Psoas muscle (tissue), 8 donors: ENCODE measurements around the gene SMG7. TPM values are rescaled to one million over a fixed set of nuclear protein-coding genes. Genes with fewer than 3 reads are reported as not detected.

Source experiments
- ATAC-seq, 4 donors: fragments of 200-7000 bp; cut with Tn5 transposase; one replicate each; pipeline ENCODE4 v1.9.1; 2020; ENCODE audit warnings: moderate library complexity in 3 of 4, mild to moderate bottlenecking in 2 of 4
- DNase-seq, 2 donors: peaks; one replicate each; pipeline ENCODE4 v3.0.0-alpha.2; 2020
- H3K27ac ChIP-seq: fragments of 200-600 bp; one replicate; pipeline ENCODE4 v1.8.0; 2022
- H3K27me3 ChIP-seq, 3 donors: fragments of 200-600 bp in 1 of 3; one replicate each; pipeline versions ENCODE4 v1.6.1 to v1.8.0; 2013 to 2022; ENCODE audit warnings: low read length in 2 of 3, mild to moderate bottlenecking in 2 of 3, moderate library complexity in 1 of 3; ENCODE audit not compliant: insufficient read depth in 3 of 3
- H3K36me3 ChIP-seq, 2 donors: fragments of 200-600 bp in 1 of 2; one replicate each; pipeline versions ENCODE4 v1.6.1 to v1.8.0; 2013 to 2022; ENCODE audit warnings: low read depth in 1 of 2, mild to moderate bottlenecking in 1 of 2, moderate library complexity in 1 of 2; ENCODE audit not compliant: insufficient read depth in 1 of 2
- H3K4me1 ChIP-seq: fragments of 200-600 bp; one replicate; pipeline ENCODE4 v1.8.0; 2022
- H3K4me3 ChIP-seq: fragments of 200-600 bp; one replicate; pipeline ENCODE4 v1.8.0; 2022; ENCODE audit warnings: mild to moderate bottlenecking
- H3K9me3 ChIP-seq: fragments of 200-600 bp; one replicate; pipeline ENCODE4 v1.8.0; 2022
- WGBS, 3 donors: extraction: QIAGEN DNeasy Blood & Tissue Kit; methylation state at CpG; one replicate each; pipeline versions ENCODE4 v1.1.6 to v1.1.7; 2013; 5-methylcytosine and 5-hydroxymethylcytosine counted together
- intact Hi-C, 2 donors: fragments of 100-400 bp; cut with DNase I; formaldehyde crosslinking; loops; one replicate each; pipeline versions ENCODE4 v1.11.0 to v1.14.2; 2022
- polyA plus RNA-seq, 3 donors: library from polyadenylated mRNA; stranded (reverse); fragments of 200-250 nt; gene quantifications; one replicate each; pipeline ENCODE4 v1.2.3, GENCODE V29; 2013
- total RNA-seq, 4 donors: library from RNA; stranded (reverse); fragmentation: NEBNext Ultra II Directional in 2 of 4; extraction: Animal tissue kit (Norgen Biotek cat#: 25700) in 2 of 4; gene quantifications; one replicate each; pipeline versions ENCODE4 v1.2.1 to v1.2.4, GENCODE V29; 2021 to 2023
- TF ChIP-seq, protein P1 (sequence below): fragments of 200-600 bp; IDR thresholded peaks from one replicate; pipeline ENCODE4 v1.8.0; 2022; ENCODE audit warnings: antibody characterized with exemption
- donor health status: healthy with polysubstance abuse.
- donor health status: DM: no; HTN: no; CAD: no; lungs with moderate emphysema.
- donor health status: Bipolar disorder and iron deficiency.
- donor health status: healthy.
- donor health status: DM: yes; HTN: yes; CAD: no.
- donor health status: DM: no; HTN: no; CAD: no.
- donor health status: DM: no; HTN: no; CAD: no.
- donor health status: DM: yes; HTN: yes; CAD: no.

Gene SMG7
- total and polyA plus RNA-seq, 7 donors, result 14.1 to 40.3 (median 26.4) TPM

DNA sequence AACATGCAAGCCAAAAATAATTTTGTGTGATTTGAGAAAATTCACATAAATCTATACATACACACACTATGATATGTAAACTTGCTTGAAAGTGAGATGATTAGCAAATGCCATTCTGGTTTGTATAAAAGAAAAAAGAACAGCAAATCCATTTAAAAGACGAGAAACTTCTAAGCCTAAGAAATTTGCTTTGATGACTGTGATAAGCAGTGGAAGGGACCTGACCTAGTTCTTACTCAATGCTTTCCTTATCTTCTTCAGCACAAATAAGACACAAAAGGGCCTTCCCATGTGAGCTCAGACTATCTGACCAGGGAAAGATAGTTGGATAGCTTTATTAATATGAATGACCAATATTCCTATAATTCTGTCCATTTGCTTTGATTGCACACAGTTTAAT lies 28.8 kb upstream of the SMG7 start:
- Histone ChIP-seq H3K27ac (no peak overlapping the region), H3K4me1 (no peaks in the 10 kb centered on the region), H3K9me3 (no peaks in the 10 kb centered on the region), H3K27me3 (no peaks in the 10 kb centered on the region), H3K36me3 (no peaks in the 10 kb centered on the region), H3K4me3 (no peak overlapping the region)
- intact Hi-C loops, result no loop called here
- DNase-seq (no peak), ATAC-seq (no peak)
- TF ChIP-seq, protein P1, sequence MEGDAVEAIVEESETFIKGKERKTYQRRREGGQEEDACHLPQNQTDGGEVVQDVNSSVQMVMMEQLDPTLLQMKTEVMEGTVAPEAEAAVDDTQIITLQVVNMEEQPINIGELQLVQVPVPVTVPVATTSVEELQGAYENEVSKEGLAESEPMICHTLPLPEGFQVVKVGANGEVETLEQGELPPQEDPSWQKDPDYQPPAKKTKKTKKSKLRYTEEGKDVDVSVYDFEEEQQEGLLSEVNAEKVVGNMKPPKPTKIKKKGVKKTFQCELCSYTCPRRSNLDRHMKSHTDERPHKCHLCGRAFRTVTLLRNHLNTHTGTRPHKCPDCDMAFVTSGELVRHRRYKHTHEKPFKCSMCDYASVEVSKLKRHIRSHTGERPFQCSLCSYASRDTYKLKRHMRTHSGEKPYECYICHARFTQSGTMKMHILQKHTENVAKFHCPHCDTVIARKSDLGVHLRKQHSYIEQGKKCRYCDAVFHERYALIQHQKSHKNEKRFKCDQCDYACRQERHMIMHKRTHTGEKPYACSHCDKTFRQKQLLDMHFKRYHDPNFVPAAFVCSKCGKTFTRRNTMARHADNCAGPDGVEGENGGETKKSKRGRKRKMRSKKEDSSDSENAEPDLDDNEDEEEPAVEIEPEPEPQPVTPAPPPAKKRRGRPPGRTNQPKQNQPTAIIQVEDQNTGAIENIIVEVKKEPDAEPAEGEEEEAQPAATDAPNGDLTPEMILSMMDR, result no peak
- WGBS, 3 donors, result 67 to 82% (median 81%) methylated on average over 1 of the region's 1 CpG

DNA sequence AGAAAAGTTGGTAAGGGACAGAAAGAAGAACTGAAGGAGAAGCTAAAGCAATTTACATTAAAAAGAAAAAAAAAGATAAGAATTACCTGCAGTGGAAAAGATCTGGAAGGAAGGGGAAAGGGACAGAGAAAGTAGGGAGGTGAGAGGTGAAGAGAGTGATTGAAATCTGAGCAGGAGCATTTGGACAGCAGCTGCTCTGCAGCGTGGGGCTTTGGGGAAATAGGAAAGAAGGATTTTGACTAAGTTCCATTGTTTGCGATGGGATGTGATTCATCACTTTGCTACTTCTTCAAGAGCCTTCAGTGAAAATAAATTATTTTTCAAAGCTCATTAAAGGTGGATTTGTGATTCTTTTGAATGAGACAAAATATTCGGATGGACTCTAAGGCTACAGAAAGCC lies 28.1 kb upstream of the SMG7 start:
- no peak for DNase-seq
- WGBS, 3 donors, result 30 to 34% (median 31%) methylated on average over 3 of the region's 3 CpGs
- H3K36me3 ChIP-seq, result no peaks in the 10 kb centered on the region
- H3K4me1 ChIP-seq, result no peaks in the 10 kb centered on the region
- TF ChIP-seq, protein P1, result no peak
- no peak overlapping the region for H3K4me3 ChIP-seq
- no peaks in the 10 kb centered on the region for H3K27me3 ChIP-seq
- no peak for ATAC-seq
- no peaks in the 10 kb centered on the region for H3K9me3 ChIP-seq
- intact Hi-C loops, result no loop called here
- no peak overlapping the region for H3K27ac ChIP-seq

DNA sequence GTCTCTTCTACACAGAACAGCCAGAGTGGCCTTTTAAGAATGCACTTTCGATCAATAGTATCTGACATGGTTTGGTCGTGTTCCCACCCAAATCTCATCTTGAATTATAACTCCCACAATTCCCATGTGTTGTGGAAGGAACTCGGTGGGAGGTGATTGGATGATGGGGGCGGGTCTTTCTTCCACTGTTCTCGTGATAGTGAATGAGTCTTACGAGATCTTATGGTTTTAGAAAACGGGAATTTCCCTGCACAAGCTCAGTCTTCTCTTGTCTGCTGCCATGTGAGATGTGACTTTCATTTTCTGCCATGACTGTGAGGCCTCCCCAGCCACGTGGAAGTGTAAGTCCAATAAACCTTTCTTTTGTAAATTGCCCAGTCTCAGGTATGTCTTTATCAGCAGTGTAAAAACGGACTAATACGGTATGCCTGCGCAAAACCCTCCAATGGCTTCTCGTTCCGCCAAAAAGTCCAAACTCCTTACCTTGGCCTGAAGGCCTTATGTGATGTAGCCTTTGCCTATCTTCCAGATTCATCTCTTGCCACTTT lies 23.0 kb upstream of the SMG7 start:
- intact Hi-C loops, result no loop called here
- Histone ChIP-seq H3K9me3 (no peaks in the 10 kb centered on the region), H3K27ac (no peak overlapping the region), H3K4me1 (no peaks in the 10 kb centered on the region), H3K36me3 (no peaks in the 10 kb centered on the region), H3K27me3 (no peaks in the 10 kb centered on the region), H3K4me3 (no peak overlapping the region)
- DNase-seq (no peak), ATAC-seq (no peak)
- TF ChIP-seq, protein P1, result no peak
- WGBS, 3 donors, result 87 to 90% (median 89%) methylated on average over 13 of the region's 13 CpGs

DNA sequence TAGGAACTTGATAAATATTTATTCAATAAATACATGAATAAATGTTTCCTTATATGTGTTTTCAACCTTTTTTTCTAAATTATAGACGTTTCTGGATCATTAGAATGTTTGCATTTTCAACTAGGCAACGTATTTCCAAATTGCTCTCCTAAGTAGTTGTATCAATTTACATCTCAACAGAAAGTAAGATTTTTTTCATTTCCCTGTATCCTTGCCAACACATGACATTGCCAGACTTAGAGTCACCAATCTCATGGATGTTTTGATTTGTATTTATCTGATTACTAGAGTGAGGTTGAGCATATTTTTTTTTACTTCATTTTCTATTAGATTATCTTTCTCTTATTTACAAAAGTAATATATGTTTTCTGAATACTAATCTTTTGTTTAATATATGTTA lies 22.2 kb upstream of the SMG7 start:
- intact Hi-C loops, result no loop called here
- 30 to 48% (median 46%) methylated on average over 2 of the region's 2 CpGs for WGBS, 3 donors
- no peak for ATAC-seq

More for the DNA sequence above, 22.2 kb upstream of the SMG7 start:
- H3K36me3 ChIP-seq, result no peaks in the 10 kb centered on the region
- H3K4me1 ChIP-seq, result no peaks in the 10 kb centered on the region
- no peak overlapping the region for H3K4me3 ChIP-seq
- H3K9me3 ChIP-seq, result no peaks in the 10 kb centered on the region
- no peaks in the 10 kb centered on the region for H3K27me3 ChIP-seq
- no peak overlapping the region for H3K27ac ChIP-seq
- DNase-seq, result no peak
- TF ChIP-seq, protein P1, result no peak
